ENCODE results near the gene LHX4.

LHX4 gene

GRCh38 chr1:180271272-180272255, 41.5 kb downstream of the LHX4 start:
- TF ChIP-seq, protein P1, sequence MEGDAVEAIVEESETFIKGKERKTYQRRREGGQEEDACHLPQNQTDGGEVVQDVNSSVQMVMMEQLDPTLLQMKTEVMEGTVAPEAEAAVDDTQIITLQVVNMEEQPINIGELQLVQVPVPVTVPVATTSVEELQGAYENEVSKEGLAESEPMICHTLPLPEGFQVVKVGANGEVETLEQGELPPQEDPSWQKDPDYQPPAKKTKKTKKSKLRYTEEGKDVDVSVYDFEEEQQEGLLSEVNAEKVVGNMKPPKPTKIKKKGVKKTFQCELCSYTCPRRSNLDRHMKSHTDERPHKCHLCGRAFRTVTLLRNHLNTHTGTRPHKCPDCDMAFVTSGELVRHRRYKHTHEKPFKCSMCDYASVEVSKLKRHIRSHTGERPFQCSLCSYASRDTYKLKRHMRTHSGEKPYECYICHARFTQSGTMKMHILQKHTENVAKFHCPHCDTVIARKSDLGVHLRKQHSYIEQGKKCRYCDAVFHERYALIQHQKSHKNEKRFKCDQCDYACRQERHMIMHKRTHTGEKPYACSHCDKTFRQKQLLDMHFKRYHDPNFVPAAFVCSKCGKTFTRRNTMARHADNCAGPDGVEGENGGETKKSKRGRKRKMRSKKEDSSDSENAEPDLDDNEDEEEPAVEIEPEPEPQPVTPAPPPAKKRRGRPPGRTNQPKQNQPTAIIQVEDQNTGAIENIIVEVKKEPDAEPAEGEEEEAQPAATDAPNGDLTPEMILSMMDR (IDR thresholded peaks at IDR 0.05; ENCODE audit: low read depth, low read length), result no peak
- no peak for DNase-seq (ENCODE audit: extremely low read depth, low read depth)

- no peak for DNase-seq (ENCODE audit: extremely low read depth, low read depth)
- TF ChIP-seq, protein P1 (IDR thresholded peaks at IDR 0.05; ENCODE audit: low read depth, low read length), result no peak
These were observed 42.3 kb downstream of the LHX4 start for GRCh38 chr1:180272395-180272794.

DNA sequence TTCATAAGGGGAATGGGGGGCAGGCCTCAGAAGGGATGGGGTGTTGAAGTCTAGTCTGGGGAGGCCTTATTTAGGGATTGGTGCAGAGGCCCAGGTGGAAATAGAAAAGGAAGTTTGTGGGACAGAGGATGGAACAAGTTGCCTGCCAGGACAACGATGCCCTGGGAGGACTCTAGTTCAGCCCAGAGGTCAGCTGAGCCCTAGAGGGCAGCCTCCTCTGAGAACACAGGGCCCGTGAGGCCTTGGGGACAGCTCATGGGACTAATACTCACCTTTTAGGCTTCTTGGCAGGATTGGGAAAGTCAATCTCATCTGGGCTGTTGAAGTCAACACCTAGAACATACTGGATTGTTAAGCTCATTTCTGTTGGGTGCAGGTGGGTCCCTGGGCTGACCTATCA, 43.0 kb downstream of the LHX4 start:
- no peak for DNase-seq (ENCODE audit: extremely low read depth, low read depth)
- TF ChIP-seq, protein P1 (IDR thresholded peaks at IDR 0.05; ENCODE audit: low read depth, low read length), result no peak

- DNase-seq (ENCODE audit: extremely low read depth, low read depth), result no peak
- TF ChIP-seq, protein P1 (IDR thresholded peaks at IDR 0.05; ENCODE audit: low read depth, low read length), result no peak
These were observed 44.2 kb downstream of the LHX4 start for GRCh38 chr1:180274221-180274620.

GRCh38 chr1:180275726-180276125, 45.7 kb downstream of the LHX4 start:
- DNase-seq (ENCODE audit: extremely low read depth, low read depth), result no peak
- TF ChIP-seq, protein P1 (IDR thresholded peaks at IDR 0.05; ENCODE audit: low read depth, low read length), result no peak

DNA sequence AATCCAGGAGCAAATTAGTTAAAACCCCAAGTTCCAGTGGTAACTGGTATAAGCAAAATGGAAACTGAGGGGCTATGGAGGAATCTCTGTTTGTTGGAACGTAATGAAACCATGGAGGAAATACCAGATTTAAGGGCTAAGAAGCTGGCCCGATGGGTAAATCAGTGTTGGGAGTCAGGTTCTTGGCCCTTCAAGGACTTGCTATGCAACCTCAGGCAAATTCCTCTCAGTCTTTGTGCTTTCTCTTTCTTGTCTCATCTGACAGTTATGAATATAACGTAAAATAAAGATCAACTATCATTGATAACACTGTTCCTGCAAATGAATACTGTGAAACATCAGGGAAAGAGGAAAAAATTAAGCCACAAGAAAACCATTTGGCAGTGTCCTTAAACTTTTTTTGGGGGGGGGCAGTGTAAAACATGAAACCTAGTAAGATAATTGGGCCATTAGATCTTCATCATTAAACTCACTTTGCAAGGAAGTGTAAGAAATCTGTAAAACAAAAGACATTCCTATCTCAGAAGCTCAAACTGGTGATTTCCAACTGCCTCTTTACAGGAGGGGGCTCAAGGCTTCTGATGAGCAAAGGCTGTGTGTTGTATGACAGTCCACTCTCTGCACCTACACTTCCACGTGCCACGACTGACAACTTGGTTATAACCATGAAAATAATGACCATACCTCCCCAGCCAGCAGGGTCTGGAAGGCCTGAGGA, 47.6 kb downstream of the LHX4 start:
- TF ChIP-seq, protein P1 (IDR thresholded peaks at IDR 0.05; ENCODE audit: low read depth, low read length), result no peak
- no peak for DNase-seq (ENCODE audit: extremely low read depth, low read depth)

GRCh38 chr1:180278194-180278515, 48.1 kb downstream of the LHX4 start:
- TF ChIP-seq, protein P1 (IDR thresholded peaks at IDR 0.05; ENCODE audit: low read depth, low read length), result no peak
- no peak for DNase-seq (ENCODE audit: extremely low read depth, low read depth)
